GM12872 (cell line): ENCODE data around the gene TGFB2.

Experiments
- CTCF ChIP-seq: IDR thresholded peaks from 3 replicates; pipeline ENCODE4 v1.5.1; 2011; ENCODE audit warnings: low read depth, mild to moderate bottlenecking, low read length, moderate library complexity; ENCODE audit not compliant: insufficient read depth

TGFB2 gene

GRCh38 chr1:218468711-218469110, 123.6 kb downstream of the TGFB2 start:
- TF ChIP-seq CTCF: no peak

GRCh38 chr1:218472885-218473284, 127.7 kb downstream of the TGFB2 start:
- no peak for TF ChIP-seq CTCF

GRCh38 chr1:218473522-218473921, 128.4 kb downstream of the TGFB2 start:
- no peak for TF ChIP-seq CTCF

- no peak for TF ChIP-seq CTCF
Measured at GRCh38 chr1:218474128-218474527, 129.0 kb downstream of the TGFB2 start.

GRCh38 chr1:218475275-218475674, 130.1 kb downstream of the TGFB2 start:
- no peak for TF ChIP-seq CTCF

GRCh38 chr1:218475699-218476098, 130.6 kb downstream of the TGFB2 start:
- TF ChIP-seq CTCF: no peak

GRCh38 chr1:218476385-218476784, 131.2 kb downstream of the TGFB2 start:
- TF ChIP-seq CTCF: no peak

- no peak for TF ChIP-seq CTCF
Measured at GRCh38 chr1:218478336-218478735, 133.2 kb downstream of the TGFB2 start.
